GM21619 (cell line): ENCODE data around the gene TFDP1.

Source experiments
- ATAC-seq: cut with Tn5 transposase; IDR thresholded peaks from one replicate; pipeline ENCODE4 v1.9.1; 2021; ENCODE audit not compliant: unreplicated experiment

TFDP1 gene

DNA sequence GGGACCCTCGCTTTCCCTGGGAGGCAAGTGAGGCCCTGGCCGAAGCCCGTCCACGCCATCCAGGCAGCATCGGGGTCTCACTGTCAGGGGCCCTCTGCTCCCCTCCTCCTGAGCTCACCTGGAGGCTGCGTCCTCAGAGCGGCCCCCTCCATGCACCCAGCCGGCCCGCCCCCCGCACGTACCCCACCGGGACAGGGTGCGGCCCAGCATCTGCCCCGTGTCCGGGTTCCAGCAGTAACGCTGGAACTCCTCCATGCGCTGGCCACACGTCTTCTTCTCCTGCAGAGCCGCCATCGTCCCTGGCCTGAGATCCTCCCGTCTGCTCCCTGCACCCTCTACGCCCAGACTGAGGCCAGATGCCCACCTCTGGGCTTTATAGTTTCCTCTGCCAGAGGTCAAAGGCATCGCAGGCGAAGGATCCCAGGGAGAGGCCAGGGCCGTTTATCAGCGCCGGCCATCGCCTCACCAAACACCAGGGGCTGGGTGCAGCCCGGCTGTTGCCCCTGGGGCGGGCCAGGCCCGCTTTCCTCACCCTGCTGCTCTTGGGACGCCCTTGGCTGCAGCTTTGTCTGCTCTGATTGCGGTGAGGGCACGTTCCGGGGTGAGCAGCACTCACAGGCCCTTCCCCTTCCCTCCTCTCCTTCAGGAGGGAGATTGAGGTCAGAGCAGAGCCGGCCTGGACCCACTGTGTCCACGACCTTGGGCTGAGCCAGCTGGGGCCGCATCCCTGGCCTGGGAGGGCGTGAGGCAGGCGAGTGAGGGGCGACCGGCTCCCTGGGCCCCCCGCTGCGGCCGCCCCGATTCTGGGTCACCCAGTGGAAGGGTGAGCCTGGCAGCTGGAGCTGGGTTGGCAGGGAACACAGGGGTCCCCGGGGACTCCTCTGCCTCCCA is 73.5 kb downstream of the TFDP1 start, which contains the start of gene ATP4B:
ATP4B (minus strand) TSS at position 348 of the 891 bp plus-strand sequence; CDS start at position 294, 54 bp downstream.
- ATAC-seq: no peak

DNA sequence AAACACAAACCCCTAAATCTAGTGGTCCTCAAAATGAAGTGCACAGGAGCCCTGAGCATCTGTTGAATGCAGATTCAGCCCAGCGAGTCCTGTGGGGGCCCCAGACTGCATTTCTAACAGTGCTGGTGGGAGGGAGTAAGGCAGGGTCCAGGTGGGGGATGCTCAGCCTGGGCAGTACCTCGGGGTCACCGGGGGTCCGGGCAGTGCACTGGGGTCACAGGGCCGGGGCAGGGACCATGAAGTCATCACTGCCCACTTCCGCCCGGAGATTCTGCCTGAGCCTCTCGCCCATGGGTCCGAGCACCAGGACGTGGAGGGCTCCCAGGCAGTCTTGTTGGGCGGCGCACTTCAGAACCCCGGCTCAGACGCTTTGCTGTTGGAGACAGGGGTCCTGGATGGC is 74.3 kb downstream of the TFDP1 start:
- ATAC-seq: no peak

DNA sequence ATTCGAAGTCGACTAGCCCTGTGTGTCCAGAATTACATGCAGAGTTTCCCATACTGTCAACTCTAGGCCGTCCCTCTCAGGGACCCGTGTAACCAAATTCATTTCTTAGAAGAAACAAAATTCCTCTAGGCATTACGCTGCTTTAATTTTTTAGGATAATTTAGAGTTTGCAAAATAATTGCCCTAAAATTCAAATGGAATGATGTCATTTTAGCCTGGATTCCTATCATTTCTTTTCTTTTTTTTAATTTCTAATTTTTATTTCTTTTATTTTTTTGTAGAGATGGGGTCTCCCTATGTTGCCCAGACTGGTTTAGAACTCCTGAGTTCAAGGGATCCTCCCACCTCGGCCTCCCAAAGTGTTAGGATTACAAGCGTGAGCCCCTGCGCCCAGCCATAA is 74.8 kb downstream of the TFDP1 start:
- no peak for ATAC-seq

DNA sequence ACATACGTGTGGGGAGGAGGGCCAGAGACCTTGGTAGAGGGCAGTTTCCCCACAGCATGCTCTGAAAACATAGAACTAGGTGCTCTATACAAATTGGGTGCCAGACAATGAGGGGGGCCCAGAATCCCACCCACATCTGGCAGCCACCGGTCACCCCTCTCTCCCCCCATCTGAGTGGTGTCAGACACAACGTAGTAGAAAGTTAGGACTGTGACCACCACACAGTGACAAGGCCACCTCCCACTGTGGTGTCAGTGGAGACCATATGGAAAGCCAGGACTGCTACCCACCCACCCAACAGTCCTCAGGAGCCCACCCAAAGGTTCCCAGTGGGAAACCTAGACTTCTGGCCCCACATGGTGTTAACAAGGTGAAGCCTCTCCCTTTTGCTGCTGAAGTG is 75.5 kb downstream of the TFDP1 start:
- ATAC-seq: no peak

DNA sequence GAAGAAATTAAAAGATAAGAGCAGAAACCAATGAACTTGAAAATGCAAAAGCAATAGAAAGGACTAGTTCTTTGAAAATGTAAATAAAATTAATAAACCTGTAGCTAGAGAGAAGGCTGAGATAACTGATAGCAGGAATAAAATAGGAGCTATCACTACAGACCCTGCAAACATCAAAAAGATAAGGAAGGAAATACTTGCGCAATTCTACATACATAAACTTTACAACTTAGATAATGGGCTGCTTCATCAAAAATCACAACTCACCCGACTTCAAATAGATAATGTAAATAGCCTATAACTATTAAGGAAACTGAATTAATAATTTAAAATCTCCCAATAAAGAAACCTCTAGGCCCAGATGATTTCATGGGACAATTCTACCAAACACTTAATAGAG is 77.0 kb downstream of the TFDP1 start:
- no peak for ATAC-seq

DNA sequence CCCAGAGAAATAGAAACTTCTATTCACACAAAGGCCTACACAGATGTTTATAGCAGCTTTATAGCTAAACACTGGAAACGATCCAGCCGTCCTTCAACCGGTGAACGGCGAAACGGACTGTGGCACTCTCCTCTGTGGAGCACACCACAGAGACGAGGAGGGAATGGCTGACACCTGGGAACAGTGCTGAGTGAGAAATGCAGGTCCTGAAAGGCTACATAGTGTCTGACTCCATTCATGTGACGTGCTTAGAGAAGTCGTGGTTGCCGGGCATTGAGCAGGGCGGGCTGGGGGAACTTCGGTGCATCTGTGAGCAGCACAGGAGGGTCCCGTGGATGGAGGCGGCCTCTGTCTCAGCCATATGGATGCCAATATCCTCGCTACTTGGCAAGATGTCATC is 79.4 kb downstream of the TFDP1 start:
- no peak for ATAC-seq

DNA sequence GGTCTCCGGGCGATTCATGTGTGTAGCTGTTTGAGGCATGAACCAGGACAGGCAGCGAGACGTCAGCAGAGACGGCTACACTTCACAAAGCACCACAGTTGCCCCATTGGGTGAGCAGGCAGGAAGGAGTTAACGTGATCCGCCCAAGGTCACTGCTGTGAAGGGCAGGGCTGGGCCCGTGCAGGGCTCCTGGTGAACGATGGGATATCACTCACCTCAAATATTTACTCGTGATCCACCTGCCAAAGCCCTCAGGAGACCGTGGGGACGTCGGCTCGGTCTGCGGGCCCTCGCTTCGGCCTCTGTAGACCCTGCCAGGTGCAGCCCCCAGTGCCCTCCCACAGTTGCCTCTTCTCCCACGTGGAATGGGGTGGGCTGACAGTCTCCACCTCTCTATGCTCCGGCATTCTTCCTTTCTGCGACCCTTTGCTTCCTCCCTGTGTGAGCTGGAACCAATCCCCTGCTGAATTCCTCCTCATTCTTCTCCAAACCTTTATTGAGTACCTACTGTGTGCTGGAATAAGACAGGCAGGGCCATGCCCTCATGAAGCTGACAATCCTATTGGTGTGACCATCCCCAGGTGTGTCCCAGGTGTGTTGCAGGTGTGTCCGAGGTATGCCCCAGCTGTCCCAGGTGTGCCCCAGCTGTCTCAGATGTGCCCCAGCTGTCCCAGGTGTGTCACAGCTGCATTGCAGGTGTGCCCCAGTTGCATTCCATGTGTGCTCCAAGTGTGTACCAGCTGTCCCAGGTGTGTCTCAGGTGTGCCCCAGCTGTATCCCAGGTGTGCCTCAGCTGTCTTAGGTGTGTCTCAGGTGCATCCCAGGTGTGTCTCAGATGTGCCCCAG is 80.4 kb downstream of the TFDP1 start:
- ATAC-seq: no peak

DNA sequence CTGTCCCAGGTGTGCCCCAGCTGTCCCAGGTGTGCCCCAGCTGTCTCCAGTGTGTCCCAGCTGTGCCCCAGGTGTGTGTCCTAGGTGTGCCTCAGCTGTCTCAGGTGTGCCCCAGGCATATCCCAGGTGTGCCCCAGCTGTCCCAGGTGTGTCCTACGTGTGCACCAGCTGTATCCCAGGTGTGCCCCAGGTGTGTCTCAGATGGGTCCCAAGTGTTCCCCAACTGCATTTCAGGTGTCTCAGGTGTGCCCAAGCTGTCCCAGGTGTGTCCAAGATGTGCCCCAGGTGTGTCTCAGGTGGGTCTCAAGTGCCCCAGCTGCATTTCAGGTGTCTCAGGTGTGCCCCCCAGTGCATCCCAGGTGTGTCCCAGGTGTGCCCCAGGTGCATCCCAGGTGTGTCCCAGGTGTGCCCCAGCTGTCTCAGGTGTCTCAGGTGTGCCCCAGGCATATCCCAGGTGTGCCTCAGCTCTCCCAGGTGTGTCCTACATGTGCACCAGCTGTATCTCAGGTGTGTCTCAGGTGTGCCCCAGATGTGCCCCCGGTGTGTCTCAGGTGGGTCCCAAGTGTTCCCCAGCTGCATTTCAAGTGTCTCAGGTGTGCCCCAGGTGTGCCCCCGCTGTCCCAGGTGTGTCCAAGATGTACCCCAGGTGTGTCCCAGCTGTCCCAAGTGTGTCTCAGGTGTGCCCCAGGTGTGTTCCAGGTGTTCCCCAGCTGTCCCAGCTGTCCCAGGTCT is 81.2 kb downstream of the TFDP1 start:
- no peak for ATAC-seq

DNA sequence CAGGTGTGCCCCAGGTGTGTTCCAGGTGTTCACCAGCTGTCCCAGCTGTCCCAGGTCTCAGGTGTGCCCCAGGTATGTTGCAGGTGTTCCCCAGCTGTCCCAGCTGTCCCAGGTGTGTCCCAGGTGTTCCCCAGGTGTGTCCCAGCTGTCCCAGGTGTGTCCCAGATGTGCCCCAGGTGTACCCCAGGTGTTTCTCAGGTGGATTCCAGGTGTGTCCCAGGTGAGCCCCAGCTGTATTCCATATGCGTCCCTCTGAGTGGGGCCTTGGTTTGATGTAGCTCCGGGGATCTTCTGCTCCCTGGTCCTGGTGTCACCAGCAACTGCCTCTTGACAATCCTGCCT is 81.7 kb downstream of the TFDP1 start:
- ATAC-seq: no peak

DNA sequence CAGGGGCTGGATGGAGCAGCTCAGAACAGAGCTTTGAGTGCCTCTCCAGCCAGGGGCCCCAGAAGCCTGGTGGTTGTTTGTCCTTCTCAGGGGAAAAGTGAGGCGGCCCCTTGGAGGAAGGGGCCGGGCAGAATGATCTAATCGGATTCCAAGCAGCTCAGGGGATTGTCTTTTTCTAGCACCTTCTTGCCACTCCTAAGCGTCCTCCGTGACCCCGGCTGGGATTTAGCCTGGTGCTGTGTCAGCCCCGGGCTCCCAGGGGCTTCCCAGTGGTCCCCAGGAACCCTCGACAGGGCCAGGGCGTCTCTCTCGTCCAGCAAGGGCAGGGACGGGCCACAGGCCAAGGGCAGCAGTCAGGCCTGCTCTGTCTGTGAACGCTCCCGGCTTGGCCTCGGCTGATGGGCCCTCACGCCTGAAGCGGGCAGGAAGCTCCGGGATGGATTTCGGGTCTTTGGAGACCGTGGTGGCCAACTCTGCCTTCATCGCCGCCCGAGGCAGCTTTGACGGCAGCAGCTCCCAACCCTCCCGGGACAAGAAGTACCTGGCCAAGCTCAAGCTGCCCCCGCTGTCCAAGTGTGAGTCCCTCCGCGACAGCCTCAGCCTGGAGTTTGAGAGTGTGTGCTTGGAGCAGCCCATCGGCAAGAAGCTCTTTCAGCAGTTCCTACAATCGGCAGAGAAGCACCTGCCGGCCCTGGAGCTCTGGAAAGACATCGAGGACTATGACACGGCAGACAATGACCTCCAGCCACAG is 82.6 kb downstream of the TFDP1 start, which contains the start of gene GRK1:
GRK1 (plus strand) TSS at position 269 of the 751 bp plus-strand sequence; CDS start at position 437, 168 bp downstream.
- no peak for ATAC-seq

DNA sequence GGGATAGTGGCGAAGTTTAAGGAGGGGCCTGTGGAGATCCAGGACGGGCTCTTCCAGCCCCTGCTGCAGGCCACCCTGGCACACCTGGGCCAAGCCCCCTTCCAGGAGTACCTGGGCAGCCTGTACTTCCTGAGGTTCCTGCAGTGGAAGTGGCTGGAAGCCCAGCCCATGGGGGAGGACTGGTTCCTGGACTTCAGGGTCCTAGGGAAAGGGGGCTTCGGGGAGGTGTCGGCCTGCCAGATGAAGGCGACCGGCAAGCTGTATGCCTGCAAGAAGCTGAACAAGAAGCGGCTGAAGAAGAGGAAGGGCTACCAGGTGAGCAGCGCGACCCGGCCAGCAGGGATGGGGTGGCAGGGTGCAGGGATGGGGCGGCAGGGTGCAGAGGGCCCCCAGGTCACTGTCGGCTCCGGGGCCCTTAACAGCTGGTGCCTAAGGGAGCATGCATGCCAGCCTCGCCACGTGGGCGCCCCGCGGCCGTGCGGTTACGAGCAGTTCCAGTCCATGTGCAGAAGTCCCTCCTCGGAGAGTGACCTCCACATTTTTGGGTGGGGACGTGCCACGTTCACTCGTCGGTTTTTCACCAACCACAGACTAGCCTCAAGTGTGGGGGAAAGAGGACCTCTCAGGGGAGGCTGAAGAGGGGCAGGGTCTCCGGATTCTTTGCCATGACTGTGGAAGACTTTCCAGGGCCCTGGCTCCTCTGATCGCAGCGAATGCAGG is 83.4 kb downstream of the TFDP1 start:
- no peak for ATAC-seq

DNA sequence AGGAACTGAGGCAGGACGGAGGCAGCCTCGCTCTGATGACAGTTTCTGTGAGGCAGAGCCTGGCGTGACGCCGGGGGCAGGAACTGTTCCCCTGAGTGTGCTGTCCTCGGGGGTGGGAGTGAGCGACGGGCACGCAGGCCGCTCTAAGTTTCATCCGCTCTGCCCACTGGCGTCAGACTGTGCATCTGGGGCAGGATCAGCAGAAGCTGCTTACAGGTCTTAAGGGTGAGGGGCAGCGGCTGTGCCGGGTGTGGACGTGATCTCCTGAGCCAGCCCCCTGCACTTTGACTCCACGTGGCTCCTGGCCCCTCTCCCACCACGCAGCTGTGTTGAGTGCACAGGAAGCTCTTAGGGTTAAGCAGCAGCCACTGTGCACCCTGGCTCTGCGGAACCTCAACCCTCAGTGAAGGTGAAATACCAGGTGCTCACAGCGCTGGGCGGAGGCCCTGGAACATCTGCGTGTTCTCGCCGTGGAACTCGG is 84.0 kb downstream of the TFDP1 start:
- ATAC-seq: no peak

DNA sequence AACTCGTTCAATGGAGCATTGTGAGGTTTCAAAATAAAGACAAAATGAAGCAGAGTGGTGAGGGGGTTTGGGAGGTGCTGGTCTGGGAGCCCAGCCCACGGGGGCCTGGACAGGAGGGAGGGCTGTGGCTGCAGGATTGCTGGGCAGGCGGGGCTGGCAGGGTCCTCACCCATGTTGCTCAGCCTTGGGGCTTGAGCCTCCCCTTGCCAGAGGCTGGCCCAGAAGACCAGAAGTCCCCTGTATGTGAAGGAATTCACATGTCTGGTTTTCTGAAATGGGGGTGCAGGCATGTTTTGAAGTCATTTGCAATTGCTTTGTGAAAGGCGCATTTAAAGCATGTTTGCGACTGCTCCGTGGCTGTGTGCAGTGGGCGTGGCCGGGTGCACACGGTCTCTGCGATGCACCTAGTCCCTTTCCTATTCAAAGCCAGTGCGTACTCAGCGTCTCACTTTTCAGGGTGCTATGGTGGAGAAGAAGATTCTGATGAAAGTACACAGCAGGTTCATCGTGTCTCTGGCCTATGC is 84.7 kb downstream of the TFDP1 start:
- no peak for ATAC-seq

DNA sequence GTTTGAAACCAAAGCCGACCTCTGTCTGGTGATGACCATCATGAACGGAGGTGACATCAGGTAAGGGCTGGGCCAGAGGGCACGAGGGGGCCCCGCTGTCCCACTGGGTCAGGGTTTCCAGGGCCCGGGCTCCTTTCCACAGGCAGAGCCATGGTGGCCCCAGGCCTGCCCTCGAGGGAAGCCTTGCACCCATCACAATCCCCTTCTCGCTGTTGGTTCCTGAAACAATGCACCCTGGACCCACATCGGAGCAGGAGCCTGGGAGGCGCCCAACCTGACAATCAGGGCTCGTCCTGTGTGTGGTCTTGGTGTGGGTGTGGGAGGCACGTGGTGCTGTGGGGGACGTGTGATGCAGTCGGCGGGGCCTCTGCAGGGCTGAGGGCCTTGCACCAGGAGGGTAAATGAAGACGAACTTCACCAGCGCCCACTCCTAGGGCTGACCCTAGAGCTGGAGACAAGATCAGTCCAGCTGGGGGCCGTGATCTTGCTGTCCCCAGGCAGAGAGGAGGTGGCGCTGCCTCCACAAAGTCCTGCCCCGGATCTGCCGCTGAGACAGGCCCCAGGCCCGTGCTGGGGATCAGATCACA is 85.3 kb downstream of the TFDP1 start:
- no peak for ATAC-seq

DNA sequence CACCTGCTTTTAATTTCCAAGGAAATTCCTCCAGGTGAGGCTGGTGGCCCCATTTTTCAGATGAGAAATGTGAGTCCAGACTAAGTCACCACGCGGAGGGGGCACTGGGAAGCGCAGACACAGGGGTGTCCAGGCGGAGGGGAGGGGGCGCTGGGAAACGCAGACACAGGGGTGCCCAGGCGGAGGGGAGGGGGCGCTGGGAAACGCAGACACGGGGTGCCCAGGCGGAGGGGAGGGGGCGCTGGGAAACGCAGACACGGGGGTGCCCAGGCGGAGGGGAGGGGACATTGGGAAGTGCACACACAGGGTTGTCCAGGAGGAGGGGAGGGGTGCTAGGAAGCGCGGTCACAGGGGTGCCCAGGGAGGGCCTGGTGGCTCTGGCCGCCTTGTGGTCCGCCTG is 86.0 kb downstream of the TFDP1 start:
- ATAC-seq: no peak

DNA sequence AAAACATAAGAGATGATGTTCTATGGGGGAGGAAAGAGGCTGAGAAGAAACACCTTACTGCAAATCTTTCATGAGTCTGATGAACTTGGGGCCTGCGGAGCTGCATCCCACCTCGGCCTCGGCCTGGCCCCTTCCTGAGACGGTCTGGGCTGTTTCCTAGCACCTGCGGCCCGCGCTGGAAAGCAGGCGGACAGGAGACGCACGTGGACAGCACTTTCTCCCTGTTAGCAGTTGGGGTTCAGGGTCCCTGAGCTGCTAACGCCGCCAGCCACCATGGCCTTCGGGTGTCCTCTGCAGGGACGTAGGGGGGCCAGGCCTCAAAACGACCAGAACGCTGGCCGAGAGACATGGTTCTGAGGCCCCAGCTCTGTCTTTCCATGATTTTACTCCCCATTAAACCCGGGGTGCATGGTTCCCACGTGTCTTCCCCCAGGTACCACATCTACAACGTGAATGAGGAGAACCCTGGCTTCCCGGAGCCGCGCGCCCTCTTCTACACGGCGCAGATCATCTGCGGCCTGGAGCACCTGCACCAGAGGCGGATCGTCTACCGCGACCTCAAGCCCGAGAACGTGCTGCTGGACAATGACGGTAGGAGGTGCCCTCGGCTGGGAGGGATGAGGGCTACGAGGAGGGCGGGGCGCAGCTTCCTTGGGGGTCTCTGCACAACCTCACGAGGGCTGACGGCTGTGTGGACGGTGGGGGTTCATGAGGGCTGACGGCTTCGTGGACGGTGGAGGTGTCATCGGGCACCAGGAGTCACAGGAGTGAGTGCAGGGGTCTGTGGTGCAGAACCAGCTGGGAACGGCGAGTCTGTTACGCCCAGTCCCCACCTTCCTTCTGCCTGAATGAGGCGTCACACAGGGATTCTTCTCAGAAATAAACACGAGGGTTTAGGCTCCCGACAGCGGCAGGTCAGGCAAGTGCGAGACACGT is 86.8 kb downstream of the TFDP1 start:
- no peak for ATAC-seq

DNA sequence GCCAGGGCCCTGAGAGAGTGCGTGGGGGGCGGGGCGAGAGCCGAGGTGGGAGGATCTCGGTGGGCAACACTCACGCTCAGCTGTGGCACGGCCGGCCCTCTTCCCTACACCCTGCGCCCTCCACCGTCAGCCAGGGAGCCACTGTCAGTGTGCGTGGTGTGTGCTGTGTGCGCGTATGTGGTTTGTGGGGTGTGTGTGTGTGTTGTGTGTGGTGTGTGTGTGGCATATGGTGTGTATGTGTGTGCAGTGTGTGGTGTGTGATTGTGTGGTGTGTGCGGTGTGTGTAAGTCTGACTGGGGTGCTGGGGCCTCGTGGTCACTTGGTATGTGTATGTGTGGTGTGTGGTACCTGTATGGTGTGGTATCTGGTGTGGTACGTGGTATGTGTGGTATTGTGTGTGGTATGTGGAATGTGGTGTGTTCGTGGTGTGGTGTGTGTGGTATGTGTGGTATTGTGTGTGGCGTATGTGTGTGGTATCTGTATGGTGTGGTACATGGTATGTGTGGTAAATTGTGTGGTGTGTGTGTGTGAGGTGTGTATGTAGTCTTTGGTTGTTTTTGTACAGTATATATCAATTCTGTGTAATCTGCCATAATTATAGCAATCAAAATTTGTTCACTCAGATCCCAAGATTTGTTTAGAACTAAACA is 87.6 kb downstream of the TFDP1 start:
- no peak for ATAC-seq
